Measurements from ENCODE around the gene GALNT15.

DNA sequence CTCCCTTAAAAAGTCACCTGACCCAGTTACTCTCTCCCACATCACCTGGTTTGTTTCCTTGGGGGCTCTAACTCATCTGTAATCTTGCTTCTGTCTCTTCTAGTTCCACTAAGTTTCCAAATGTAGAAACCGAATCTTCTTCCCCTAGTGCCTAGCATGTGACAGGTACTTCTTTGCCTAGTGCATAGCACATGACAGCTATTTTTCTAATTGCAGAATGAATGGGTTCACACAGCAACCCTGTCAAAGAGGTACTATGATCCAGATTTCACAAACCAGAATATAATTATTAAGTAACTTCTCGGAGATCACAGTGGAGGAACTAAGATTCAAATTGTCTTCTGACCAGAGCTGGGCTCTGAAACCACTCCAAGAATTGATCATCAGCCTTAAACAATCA, 82.8 kb downstream of the GALNT15 start:
- TF ChIP-seq POLR2A (IDR thresholded peaks at IDR 0.05) = no peak
- TF ChIP-seq, protein P1, sequence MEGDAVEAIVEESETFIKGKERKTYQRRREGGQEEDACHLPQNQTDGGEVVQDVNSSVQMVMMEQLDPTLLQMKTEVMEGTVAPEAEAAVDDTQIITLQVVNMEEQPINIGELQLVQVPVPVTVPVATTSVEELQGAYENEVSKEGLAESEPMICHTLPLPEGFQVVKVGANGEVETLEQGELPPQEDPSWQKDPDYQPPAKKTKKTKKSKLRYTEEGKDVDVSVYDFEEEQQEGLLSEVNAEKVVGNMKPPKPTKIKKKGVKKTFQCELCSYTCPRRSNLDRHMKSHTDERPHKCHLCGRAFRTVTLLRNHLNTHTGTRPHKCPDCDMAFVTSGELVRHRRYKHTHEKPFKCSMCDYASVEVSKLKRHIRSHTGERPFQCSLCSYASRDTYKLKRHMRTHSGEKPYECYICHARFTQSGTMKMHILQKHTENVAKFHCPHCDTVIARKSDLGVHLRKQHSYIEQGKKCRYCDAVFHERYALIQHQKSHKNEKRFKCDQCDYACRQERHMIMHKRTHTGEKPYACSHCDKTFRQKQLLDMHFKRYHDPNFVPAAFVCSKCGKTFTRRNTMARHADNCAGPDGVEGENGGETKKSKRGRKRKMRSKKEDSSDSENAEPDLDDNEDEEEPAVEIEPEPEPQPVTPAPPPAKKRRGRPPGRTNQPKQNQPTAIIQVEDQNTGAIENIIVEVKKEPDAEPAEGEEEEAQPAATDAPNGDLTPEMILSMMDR (IDR thresholded peaks at IDR 0.05) = no peak

Measured in heart left ventricle (tissue), 13 donors.